ENCODE data around the gene FGD2. TPM values are rescaled to one million over a fixed set of nuclear protein-coding genes. Genes with fewer than 3 reads are reported as not detected.

Gene FGD2
- total and polyA plus RNA-seq, 3 donors from 2014 or later: 5.8 to 16.0 (median 7.0) TPM

DNA sequence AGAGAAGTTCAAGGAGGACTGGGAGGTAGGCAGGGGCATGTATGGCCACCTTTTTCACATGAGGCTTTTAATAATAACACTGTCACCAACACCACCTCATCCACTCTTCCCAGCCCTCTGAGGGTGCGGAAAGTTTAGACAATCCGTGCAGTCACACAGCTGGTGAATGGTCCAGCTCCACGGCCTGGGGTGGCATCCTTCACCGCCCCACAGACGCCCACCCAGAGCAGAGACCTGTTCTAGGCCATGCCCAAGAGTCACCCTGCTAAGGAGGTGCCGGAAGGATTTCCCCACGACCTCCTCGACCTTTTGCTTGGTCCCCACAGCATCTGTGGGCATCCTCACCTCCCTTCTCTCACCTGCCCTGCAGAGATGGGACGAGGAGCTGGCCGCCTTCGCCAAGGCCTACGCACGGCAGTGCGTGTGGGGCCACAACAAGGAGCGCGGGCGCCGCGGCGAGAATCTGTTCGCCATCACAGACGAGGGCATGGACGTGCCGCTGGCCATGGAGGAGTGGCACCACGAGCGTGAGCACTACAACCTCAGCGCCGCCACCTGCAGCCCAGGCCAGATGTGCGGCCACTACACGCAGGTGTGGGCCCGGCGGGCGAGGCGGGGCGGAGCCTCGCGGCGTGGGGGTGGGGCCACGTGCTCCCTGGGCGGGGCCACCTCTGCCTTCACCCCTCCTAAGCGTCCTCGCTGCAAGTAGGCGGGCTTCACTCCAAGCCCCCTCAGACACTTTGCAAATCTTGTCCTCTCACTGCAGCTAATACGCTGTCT is 46.5 kb upstream of the FGD2 start:
- intact Hi-C loops (cut with DNase I; ENCODE audit: low total_unique reads): no loop called here
- Histone ChIP-seq H3K4me3 (peak overlapping the region; percentile 6 to 27), H3K4me1 (peaks cover 8% of the 10 kb centered on the region), H3K27ac (no peak overlapping the region), H3K9me3 (no peaks in the 10 kb centered on the region), H3K27me3 (no peaks in the 10 kb centered on the region), H3K36me3 (ENCODE audit: low read depth, missing control alignments) (no peaks in the 10 kb centered on the region)
- 64 to 75% methylated on average over 26 to 44 of the region's 44 CpGs for WGBS, 2 donors
- no peak for TF ChIP-seq POLR2A (IDR thresholded peaks at IDR 0.05)
- TF ChIP-seq, protein P1, sequence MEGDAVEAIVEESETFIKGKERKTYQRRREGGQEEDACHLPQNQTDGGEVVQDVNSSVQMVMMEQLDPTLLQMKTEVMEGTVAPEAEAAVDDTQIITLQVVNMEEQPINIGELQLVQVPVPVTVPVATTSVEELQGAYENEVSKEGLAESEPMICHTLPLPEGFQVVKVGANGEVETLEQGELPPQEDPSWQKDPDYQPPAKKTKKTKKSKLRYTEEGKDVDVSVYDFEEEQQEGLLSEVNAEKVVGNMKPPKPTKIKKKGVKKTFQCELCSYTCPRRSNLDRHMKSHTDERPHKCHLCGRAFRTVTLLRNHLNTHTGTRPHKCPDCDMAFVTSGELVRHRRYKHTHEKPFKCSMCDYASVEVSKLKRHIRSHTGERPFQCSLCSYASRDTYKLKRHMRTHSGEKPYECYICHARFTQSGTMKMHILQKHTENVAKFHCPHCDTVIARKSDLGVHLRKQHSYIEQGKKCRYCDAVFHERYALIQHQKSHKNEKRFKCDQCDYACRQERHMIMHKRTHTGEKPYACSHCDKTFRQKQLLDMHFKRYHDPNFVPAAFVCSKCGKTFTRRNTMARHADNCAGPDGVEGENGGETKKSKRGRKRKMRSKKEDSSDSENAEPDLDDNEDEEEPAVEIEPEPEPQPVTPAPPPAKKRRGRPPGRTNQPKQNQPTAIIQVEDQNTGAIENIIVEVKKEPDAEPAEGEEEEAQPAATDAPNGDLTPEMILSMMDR (IDR thresholded peaks at IDR 0.05): no peak
- no peak for DNase-seq

DNA sequence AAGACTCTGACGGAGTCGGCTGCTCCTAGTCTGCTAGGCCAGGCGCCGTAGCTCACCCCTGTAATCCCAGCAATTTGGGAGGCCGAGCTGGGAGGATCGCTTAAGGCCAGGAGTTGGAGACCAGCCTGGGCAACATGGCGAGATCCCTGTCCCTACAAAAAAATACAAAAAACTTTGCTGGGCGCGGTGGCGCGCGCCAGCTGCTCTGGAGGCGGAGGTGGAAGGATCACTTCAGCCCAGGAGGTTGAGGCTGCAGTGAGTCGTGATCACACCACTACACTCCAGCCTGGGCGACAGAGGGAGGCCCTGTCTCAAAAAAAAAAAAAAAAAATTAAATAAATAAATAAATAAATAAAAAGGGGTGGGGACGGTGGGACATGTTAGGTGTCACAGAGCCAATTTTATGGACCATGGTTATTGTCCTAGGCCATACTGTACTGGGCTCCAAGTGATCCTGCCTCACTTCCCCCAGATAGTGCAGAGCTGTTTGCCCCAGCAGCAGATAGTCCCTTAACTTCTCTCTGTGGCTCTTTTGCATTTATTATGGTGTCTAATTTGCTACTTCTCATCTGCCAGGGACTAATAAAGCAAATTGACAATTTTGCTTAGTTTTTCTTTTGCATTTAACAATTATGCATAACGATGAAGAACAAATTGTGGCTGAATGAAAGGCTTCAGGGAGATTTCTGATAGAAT is 45.8 kb upstream of the FGD2 start:
- H3K9me3 ChIP-seq: no peaks in the 10 kb centered on the region
- no peak for TF ChIP-seq POLR2A (IDR thresholded peaks at IDR 0.05)
- peaks cover 11% of the 10 kb centered on the region for H3K4me1 ChIP-seq
- H3K27me3 ChIP-seq: no peaks in the 10 kb centered on the region
- H3K4me3 ChIP-seq: peak overlapping the region; percentile 6 to 27
- no peak overlapping the region for H3K27ac ChIP-seq
- 66 to 69% methylated on average over 15 to 17 of the region's 17 CpGs for WGBS, 2 donors
- no peaks in the 10 kb centered on the region for H3K36me3 ChIP-seq (ENCODE audit: low read depth, missing control alignments)
- intact Hi-C loops (cut with DNase I; ENCODE audit: low total_unique reads): no loop called here
- DNase-seq: no peak

DNA sequence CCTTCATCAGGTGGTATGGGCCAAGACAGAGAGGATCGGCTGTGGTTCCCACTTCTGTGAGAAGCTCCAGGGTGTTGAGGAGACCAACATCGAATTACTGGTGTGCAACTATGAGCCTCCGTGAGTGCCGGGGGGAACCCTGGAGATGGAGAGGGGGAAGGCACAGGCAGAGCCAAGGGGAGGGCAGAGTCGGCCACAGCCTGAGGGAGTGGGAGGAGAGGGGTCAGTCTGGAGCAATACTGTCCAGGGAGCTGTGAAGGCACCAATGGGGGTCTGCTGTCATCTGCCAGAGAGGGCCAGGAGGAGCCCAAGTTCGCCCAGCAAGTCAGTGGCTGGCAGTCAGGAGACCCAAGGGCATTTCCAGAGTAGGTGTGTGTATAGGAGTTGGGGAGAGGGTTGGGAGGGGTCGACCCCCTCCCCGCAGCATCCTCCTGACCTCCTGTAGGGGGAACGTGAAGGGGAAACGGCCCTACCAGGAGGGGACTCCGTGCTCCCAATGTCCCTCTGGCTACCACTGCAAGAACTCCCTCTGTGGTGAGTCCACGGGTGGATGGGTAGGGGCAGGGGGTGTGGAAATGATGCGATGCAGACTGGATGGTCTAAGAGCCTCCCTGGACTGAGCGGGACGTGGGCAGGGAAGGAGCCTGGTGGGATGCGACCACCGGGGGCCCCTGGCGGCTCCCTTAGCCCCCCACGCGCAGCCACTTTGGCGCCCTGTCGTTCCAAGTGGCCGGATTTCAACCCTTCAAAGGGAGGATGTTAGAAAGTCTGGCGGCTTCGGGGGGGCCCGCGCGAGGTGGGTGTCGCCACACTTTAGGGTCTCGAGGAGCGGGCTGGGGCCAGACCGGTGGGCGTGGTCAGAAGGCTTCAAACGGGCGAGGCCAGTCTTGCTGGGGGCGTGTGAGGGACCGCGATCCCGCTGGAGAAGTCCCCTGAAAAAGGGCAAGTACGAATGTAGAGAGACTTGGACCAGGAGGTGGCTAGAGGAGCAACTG is 43.7 kb upstream of the FGD2 start:
- intact Hi-C loops (cut with DNase I; ENCODE audit: low total_unique reads): no loop called here
- H3K4me1 ChIP-seq: peaks cover 11% of the 10 kb centered on the region
- no peaks in the 10 kb centered on the region for H3K36me3 ChIP-seq (ENCODE audit: low read depth, missing control alignments)
- no peak overlapping the region for H3K4me3 ChIP-seq
- 64 to 71% methylated on average over 25 to 40 of the region's 40 CpGs for WGBS, 2 donors
- no peak for TF ChIP-seq POLR2A (IDR thresholded peaks at IDR 0.05)
- TF ChIP-seq, protein P1 (IDR thresholded peaks at IDR 0.05): no peak
- DNase-seq: no peak
- H3K27ac ChIP-seq: no peak overlapping the region
- no peaks in the 10 kb centered on the region for H3K27me3 ChIP-seq
- no peaks in the 10 kb centered on the region for H3K9me3 ChIP-seq

DNA sequence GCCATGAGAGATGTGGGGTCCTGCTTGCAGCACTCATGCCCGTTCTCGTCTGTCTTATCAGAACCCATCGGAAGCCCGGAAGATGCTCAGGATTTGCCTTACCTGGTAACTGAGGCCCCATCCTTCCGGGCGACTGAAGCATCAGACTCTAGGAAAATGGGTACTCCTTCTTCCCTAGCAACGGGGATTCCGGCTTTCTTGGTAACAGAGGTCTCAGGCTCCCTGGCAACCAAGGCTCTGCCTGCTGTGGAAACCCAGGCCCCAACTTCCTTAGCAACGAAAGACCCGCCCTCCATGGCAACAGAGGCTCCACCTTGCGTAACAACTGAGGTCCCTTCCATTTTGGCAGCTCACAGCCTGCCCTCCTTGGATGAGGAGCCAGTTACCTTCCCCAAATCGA is 42.6 kb upstream of the FGD2 start:
- WGBS, 2 donors: 72 to 76% methylated on average over 12 of the region's 12 CpGs
- H3K27ac ChIP-seq: no peak overlapping the region
- intact Hi-C loops (cut with DNase I; ENCODE audit: low total_unique reads): no loop called here
- no peaks in the 10 kb centered on the region for H3K27me3 ChIP-seq
- H3K9me3 ChIP-seq: no peaks in the 10 kb centered on the region
- no peak for TF ChIP-seq POLR2A (IDR thresholded peaks at IDR 0.05)
- TF ChIP-seq, protein P1 (IDR thresholded peaks at IDR 0.05): no peak
- DNase-seq: peak; percentile 80
- no peaks in the 10 kb centered on the region for H3K36me3 ChIP-seq (ENCODE audit: low read depth, missing control alignments)
- no peak overlapping the region for H3K4me3 ChIP-seq
- peaks cover 11% of the 10 kb centered on the region for H3K4me1 ChIP-seq

Measured in testis (tissue), 3 donors.